Stomach (tissue), 4 donors: ENCODE data around the gene SORL1.

ENCODE experiments used
- EP300 ChIP-seq: sonication (generic); formaldehyde crosslinking; IDR thresholded peaks from one replicate; pipeline ENCODE4 v1.6.1; 2017; ENCODE audit warnings: antibody characterized with exemption
- POLR2A ChIP-seq, 4 donors: fragments of 450-650 bp; IDR thresholded peaks; one replicate each; pipeline ENCODE4 v1.6.1; 2016; ENCODE audit warnings: antibody characterized with exemption in 4 of 4, control low read depth in 2 of 4, mild to moderate bottlenecking in 1 of 4, moderate library complexity in 1 of 4
- POLR2AphosphoS5 ChIP-seq, 3 donors: sonication (generic); formaldehyde crosslinking; IDR thresholded peaks; one replicate each; pipeline ENCODE4 v1.6.1; 2016; ENCODE audit warnings: antibody characterized with exemption in 3 of 3
- TF ChIP-seq, protein P1 (sequence below), 7 experiments: fragments of 450-650 bp in 4 of 7; fragments of 200-600 bp in 3 of 7; sonication (generic) in 3 of 7; IDR thresholded peaks; one replicate each; pipeline ENCODE4 v1.5.1; 2016 to 2019; ENCODE audit warnings: antibody characterized with exemption in 7 of 7, control low read depth in 2 of 7, mild to moderate bottlenecking in 1 of 7

DNA sequence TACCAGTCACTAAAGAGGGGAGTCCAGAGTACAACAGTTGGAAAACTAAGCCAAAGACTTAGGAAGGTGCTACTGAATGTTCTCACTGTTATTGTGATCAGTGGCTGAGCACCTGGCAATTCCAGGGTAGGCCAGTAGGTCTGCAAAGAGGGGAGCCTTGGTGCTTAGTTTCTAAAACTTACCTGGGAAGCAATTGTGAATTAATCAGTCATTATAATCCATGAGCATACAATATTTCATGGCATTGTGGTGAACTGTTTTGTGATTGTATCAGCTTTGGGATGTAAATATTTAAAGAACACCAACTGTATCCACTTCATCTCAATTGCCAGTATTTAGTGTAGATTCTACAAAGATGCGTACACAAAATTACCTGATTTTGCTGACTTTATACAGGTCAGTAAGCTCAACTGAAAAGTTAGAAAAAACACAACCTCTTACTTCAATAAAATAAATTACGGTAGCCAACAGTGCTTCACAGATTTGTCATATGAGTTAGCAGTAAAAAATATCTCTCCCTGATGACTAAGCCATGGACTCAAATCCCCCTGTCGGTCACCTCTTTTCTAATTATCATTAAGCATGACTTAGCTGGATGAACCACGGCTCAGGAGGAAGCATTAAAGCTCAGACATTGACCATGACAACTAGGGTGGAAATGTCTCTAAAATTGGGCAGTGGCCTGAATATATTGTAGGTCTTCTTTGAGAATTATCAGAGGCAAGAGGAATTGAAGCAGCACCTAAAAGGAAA lies 30.8 kb upstream of the SORL1 start:
- TF ChIP-seq, protein P1, sequence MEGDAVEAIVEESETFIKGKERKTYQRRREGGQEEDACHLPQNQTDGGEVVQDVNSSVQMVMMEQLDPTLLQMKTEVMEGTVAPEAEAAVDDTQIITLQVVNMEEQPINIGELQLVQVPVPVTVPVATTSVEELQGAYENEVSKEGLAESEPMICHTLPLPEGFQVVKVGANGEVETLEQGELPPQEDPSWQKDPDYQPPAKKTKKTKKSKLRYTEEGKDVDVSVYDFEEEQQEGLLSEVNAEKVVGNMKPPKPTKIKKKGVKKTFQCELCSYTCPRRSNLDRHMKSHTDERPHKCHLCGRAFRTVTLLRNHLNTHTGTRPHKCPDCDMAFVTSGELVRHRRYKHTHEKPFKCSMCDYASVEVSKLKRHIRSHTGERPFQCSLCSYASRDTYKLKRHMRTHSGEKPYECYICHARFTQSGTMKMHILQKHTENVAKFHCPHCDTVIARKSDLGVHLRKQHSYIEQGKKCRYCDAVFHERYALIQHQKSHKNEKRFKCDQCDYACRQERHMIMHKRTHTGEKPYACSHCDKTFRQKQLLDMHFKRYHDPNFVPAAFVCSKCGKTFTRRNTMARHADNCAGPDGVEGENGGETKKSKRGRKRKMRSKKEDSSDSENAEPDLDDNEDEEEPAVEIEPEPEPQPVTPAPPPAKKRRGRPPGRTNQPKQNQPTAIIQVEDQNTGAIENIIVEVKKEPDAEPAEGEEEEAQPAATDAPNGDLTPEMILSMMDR (IDR thresholded peaks at IDR 0.05), result no peak
- TF ChIP-seq POLR2A (IDR thresholded peaks at IDR 0.05) (no peak), EP300 (no peak), POLR2AphosphoS5 (IDR thresholded peaks at IDR 0.05) (no peak)
